Astrocyte (in vitro differentiated cells and primary cell): ENCODE data around the gene PLA2G4A. TPM values are rescaled to one million over a fixed set of nuclear protein-coding genes. Genes with fewer than 3 reads are reported as not detected.

Experiments
- DNase-seq: peaks from one replicate; pipeline ENCODE4 v3.0.0-alpha.2; 2010; ENCODE audit warnings: low read depth
- FAIRE-seq: peaks from 2 replicates; lab custom pipeline; 2011; peaks lifted over from hg19 to GRCh38; lab: Jason Lieb, UNC
- H2AFZ ChIP-seq: 2 replicates; pipeline ENCODE4 v1.6.0; 2012; ENCODE audit warnings: low read depth, low read length, inconsistent platforms
- H3K27ac ChIP-seq: 2 replicates; pipeline ENCODE4 v1.5.1; 2011; ENCODE audit warnings: low read depth, low read length, inconsistent platforms
- H3K27me3 ChIP-seq: 2 replicates; pipeline ENCODE4 v1.6.0; 2011; ENCODE audit warnings: low read length, inconsistent platforms; ENCODE audit not compliant: insufficient read depth
- H3K36me3 ChIP-seq: 2 replicates; pipeline ENCODE4 v1.5.1; 2011; ENCODE audit warnings: low read length, inconsistent platforms; ENCODE audit not compliant: insufficient read depth
- H3K4me1 ChIP-seq: 2 replicates; pipeline ENCODE4 v1.5.1; 2011; ENCODE audit warnings: low read length, inconsistent platforms; ENCODE audit not compliant: insufficient read depth
- H3K4me2 ChIP-seq: 2 replicates; pipeline ENCODE4 v1.6.0; 2012; ENCODE audit warnings: low read length, inconsistent platforms
- H3K4me3 ChIP-seq: 2 replicates; pipeline ENCODE4 v1.5.1; 2011; ENCODE audit warnings: low read depth, mild to moderate bottlenecking, low read length, inconsistent platforms; ENCODE audit not compliant: insufficient read depth
- H3K79me2 ChIP-seq: 2 replicates; pipeline ENCODE4 v1.6.0; 2012; ENCODE audit warnings: mild to moderate bottlenecking, low read length, inconsistent platforms; ENCODE audit not compliant: insufficient read depth
- H3K9ac ChIP-seq: 2 replicates; pipeline ENCODE4 v1.6.0; 2012; ENCODE audit warnings: mild to moderate bottlenecking, low read length, inconsistent platforms
- H3K9me3 ChIP-seq: 2 replicates; pipeline ENCODE4 v1.5.1; 2012; ENCODE audit warnings: low read depth, mild to moderate bottlenecking, low read length, inconsistent platforms; ENCODE audit not compliant: insufficient read depth
- H4K20me1 ChIP-seq: 2 replicates; pipeline ENCODE4 v1.6.0; 2012; ENCODE audit warnings: low read length, inconsistent platforms; ENCODE audit not compliant: insufficient read depth
- H3K27ac Mint-ChIP-seq: one replicate; pipeline ENCODE4 v1.8.0; 2021; ENCODE audit warnings: mild to moderate bottlenecking, mixed read lengths; ENCODE audit not compliant: unreplicated experiment
- H3K27me3 Mint-ChIP-seq: one replicate; pipeline ENCODE4 v1.8.0; 2021; ENCODE audit warnings: low read depth, mixed read lengths; ENCODE audit not compliant: unreplicated experiment
- H3K36me3 Mint-ChIP-seq: one replicate; pipeline ENCODE4 v1.8.0; 2021; ENCODE audit warnings: low read depth, mixed read lengths; ENCODE audit not compliant: unreplicated experiment
- H3K4me1 Mint-ChIP-seq: one replicate; pipeline ENCODE4 v1.8.0; 2021; ENCODE audit warnings: low read depth, mixed read lengths; ENCODE audit not compliant: unreplicated experiment
- H3K4me3 Mint-ChIP-seq: one replicate; pipeline ENCODE4 v1.8.0; 2021; ENCODE audit warnings: mild to moderate bottlenecking, moderate library complexity, mixed read lengths; ENCODE audit not compliant: unreplicated experiment
- H3K9me3 Mint-ChIP-seq: one replicate; pipeline ENCODE4 v1.8.0; 2021; ENCODE audit warnings: mild to moderate bottlenecking, mixed read lengths; ENCODE audit not compliant: unreplicated experiment
- EZH2 ChIP-seq: IDR thresholded peaks from 2 replicates; pipeline ENCODE4 v1.6.1; 2012; ENCODE audit warnings: mild to moderate bottlenecking, low read length, inconsistent platforms; ENCODE audit not compliant: insufficient read depth
- total RNA-seq: library from RNA; stranded (reverse); gene quantifications from 2 replicates; pipeline ENCODE4 v1.2.1, GENCODE V29; 2021
- TF ChIP-seq, protein P1 (sequence below): IDR thresholded peaks from 2 replicates; pipeline ENCODE4 v1.5.1; 2011; ENCODE audit warnings: low read depth, mild to moderate bottlenecking, inconsistent platforms, low read length, moderate library complexity; ENCODE audit not compliant: insufficient read depth

PLA2G4A gene
- total RNA-seq, 1 donor from 2014 or later, result 1.4 TPM

DNA sequence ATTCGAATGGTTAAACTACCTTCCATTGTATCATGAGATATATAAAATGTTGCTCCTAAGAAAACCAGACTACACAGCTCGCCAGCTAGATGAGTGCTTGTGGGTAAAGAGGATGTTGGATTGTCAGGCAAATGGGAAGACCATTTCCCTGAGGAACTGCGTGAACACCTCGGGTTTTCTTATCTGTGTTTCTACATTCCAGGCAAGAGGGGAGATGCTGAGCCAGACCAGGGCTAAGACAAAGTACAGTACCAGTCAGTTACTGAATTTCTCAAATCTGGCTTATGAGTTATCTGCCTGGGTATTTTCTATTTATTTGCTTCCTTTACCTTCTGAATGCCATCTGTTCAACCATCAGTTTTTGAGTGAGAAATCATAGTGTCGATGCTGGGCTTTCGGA is 170.8 kb downstream of the PLA2G4A start:
- DNase-seq (peak; percentile 42), FAIRE-seq (no peak)
- Mint-ChIP-seq H3K27me3 (no peaks in the 10 kb centered on the region), H3K4me3 (no peak overlapping the region), H3K9me3 (no peaks in the 10 kb centered on the region), H3K27ac (no peak overlapping the region), H3K36me3 (no peaks in the 10 kb centered on the region), H3K4me1 (peaks cover 2% of the 10 kb centered on the region)
- Histone ChIP-seq H3K79me2 (no peaks in the 10 kb centered on the region), H3K27me3 (no peaks in the 10 kb centered on the region), H2AFZ (no peak overlapping the region), H3K4me1 (peaks cover 14% of the 10 kb centered on the region), H3K9me3 (no peaks in the 10 kb centered on the region), H3K4me3 (no peak overlapping the region), H3K4me2 (no peak overlapping the region), H3K27ac (no peak overlapping the region), H4K20me1 (no peaks in the 10 kb centered on the region), H3K36me3 (no peaks in the 10 kb centered on the region), H3K9ac (no peak overlapping the region)
- TF ChIP-seq, protein P1, sequence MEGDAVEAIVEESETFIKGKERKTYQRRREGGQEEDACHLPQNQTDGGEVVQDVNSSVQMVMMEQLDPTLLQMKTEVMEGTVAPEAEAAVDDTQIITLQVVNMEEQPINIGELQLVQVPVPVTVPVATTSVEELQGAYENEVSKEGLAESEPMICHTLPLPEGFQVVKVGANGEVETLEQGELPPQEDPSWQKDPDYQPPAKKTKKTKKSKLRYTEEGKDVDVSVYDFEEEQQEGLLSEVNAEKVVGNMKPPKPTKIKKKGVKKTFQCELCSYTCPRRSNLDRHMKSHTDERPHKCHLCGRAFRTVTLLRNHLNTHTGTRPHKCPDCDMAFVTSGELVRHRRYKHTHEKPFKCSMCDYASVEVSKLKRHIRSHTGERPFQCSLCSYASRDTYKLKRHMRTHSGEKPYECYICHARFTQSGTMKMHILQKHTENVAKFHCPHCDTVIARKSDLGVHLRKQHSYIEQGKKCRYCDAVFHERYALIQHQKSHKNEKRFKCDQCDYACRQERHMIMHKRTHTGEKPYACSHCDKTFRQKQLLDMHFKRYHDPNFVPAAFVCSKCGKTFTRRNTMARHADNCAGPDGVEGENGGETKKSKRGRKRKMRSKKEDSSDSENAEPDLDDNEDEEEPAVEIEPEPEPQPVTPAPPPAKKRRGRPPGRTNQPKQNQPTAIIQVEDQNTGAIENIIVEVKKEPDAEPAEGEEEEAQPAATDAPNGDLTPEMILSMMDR, result no peak
- no peak for TF ChIP-seq EZH2

DNA sequence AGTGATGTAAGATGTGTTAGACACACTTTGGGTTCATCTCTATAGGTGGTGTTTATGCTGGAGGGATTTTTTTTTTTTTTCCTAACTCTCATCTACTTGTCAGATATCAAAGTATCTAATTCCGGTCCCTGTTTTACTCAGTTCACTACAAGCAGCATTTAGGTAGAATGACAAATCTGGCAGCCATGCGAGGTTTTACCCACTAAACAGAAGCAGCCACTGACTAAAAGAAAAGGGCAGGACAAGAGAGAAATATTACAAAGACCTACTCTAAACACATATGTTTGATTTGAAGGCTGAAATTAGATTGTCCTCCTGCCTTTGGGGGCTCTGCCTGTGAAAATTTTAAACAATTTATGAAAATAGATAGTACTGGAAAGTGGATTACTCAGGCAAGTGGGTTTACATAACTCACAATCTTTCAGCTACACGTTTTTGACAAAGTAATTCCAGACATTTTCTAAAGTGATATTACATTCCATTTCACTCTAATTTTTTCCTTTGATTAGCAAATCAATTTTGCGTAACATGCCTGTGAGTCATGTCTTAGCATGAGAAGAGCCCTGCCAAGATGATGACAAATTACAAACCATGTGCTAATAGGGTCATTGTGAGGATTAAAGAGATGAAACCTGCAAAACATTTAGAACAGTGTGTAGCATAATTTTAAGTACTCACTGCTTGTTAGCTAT is 172.6 kb downstream of the PLA2G4A start:
- no peak for TF ChIP-seq EZH2
- TF ChIP-seq, protein P1, result no peak
- peaks cover 2% of the 10 kb centered on the region for H3K4me1 Mint-ChIP-seq
- no peaks in the 10 kb centered on the region for H3K27me3 ChIP-seq
- H3K4me3 ChIP-seq, result no peak overlapping the region
- no peaks in the 10 kb centered on the region for H3K36me3 ChIP-seq
- H3K79me2 ChIP-seq, result no peaks in the 10 kb centered on the region
- H3K4me2 ChIP-seq, result peak overlapping the region; percentile 52
- H3K4me1 ChIP-seq, result peaks cover 14% of the 10 kb centered on the region
- H2AFZ ChIP-seq, result no peak overlapping the region
- no peaks in the 10 kb centered on the region for H3K27me3 Mint-ChIP-seq
- DNase-seq, result peak; percentile 96
- no peaks in the 10 kb centered on the region for H3K36me3 Mint-ChIP-seq
- H3K9me3 Mint-ChIP-seq, result no peaks in the 10 kb centered on the region
- H3K9ac ChIP-seq, result peak overlapping the region; percentile 65
- peak overlapping the region; percentile 80 for H3K27ac ChIP-seq
- H4K20me1 ChIP-seq, result no peaks in the 10 kb centered on the region
- no peaks in the 10 kb centered on the region for H3K9me3 ChIP-seq
- H3K4me3 Mint-ChIP-seq, result no peak overlapping the region
- H3K27ac Mint-ChIP-seq, result no peak overlapping the region
- no peak for FAIRE-seq

DNA sequence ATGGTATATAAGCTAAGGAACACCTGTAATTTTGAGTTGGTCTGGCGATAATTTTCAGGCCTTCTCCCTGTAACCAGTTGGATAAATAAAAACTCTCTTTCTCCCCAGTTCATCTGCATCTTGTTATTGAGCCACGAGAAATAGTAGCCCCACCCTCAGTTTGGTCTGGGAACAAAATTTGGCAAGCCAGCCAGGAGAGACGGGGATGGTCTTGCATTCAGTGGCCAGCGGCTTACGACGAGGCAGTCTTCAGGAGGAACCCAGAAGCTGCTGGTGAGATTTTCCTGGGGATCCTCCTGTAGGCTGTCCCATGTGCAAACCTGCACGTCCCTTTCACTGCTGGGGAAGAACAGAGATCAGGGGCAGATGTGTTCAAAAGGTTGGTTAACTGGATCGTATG is 174.6 kb downstream of the PLA2G4A start:
- Histone ChIP-seq H3K79me2 (no peaks in the 10 kb centered on the region), H3K4me1 (peaks cover 14% of the 10 kb centered on the region), H3K9me3 (peaks cover 3% of the 10 kb centered on the region), H3K4me2 (no peak overlapping the region), H3K27me3 (no peaks in the 10 kb centered on the region), H4K20me1 (no peaks in the 10 kb centered on the region), H3K9ac (no peak overlapping the region), H2AFZ (no peak overlapping the region), H3K4me3 (no peak overlapping the region), H3K36me3 (no peaks in the 10 kb centered on the region), H3K27ac (no peak overlapping the region)
- no peak for FAIRE-seq
- TF ChIP-seq EZH2, result no peak
- TF ChIP-seq, protein P1, result no peak
- peaks cover 2% of the 10 kb centered on the region for H3K4me1 Mint-ChIP-seq
- H3K4me3 Mint-ChIP-seq, result no peak overlapping the region
- H3K27me3 Mint-ChIP-seq, result no peaks in the 10 kb centered on the region
- peaks cover 3% of the 10 kb centered on the region for H3K9me3 Mint-ChIP-seq
- no peak for DNase-seq
- no peaks in the 10 kb centered on the region for H3K36me3 Mint-ChIP-seq
- no peak overlapping the region for H3K27ac Mint-ChIP-seq
